Smooth muscle cell (in vitro differentiated cells): ENCODE results near the gene ZNF614. TPM values are rescaled to one million over a fixed set of nuclear protein-coding genes. Genes with fewer than 3 reads are reported as not detected.
A peak's percentile ranks its signal among the peaks of the same experiment; 100 is the strongest.

Experiments
- DNase-seq: peaks from one replicate; lab custom pipeline; 2025; ENCODE audit not compliant: unreplicated experiment; lab: John Stamatoyannopoulos, UW
- H2AFZ ChIP-seq: fragments of 200-600 bp; sonication (generic); 2 replicates; pipeline ENCODE4 v1.6.0; 2016; ENCODE audit warnings: antibody characterized with exemption, low read depth, mild to moderate bottlenecking
- H3F3A ChIP-seq: fragments of 200-600 bp; sonication (generic); 2 replicates; pipeline ENCODE4 v1.6.0; 2017; ENCODE audit warnings: antibody characterized with exemption, low read depth
- H3K27ac ChIP-seq: fragments of 200-600 bp; sonication (generic); 2 replicates; pipeline ENCODE4 v1.5.1; 2016; ENCODE audit warnings: low read depth, mild to moderate bottlenecking
- H3K27me3 ChIP-seq: fragments of 200-600 bp; sonication (generic); 2 replicates; pipeline ENCODE4 v1.6.1; 2016; ENCODE audit warnings: low read depth, mild to moderate bottlenecking
- H3K36me3 ChIP-seq: fragments of 200-600 bp; sonication (generic); 2 replicates; pipeline ENCODE4 v1.5.1; 2016; ENCODE audit warnings: low read depth
- H3K4me1 ChIP-seq: fragments of 200-600 bp; sonication (generic); 2 replicates; pipeline ENCODE4 v1.5.1; 2016; ENCODE audit warnings: low read depth
- H3K4me2 ChIP-seq: fragments of 200-600 bp; sonication (generic); 2 replicates; pipeline ENCODE4 v1.6.0; 2016; ENCODE audit warnings: mild to moderate bottlenecking
- H3K4me3 ChIP-seq: fragments of 200-600 bp; sonication (generic); 2 replicates; pipeline ENCODE4 v1.5.1; 2016; ENCODE audit warnings: mild to moderate bottlenecking
- H3K79me2 ChIP-seq: fragments of 200-600 bp; sonication (generic); 2 replicates; pipeline ENCODE4 v1.6.0; 2016; ENCODE audit warnings: low read depth, mild to moderate bottlenecking
- H3K9ac ChIP-seq: fragments of 200-600 bp; sonication (generic); 2 replicates; pipeline ENCODE4 v1.6.0; 2016; ENCODE audit warnings: low read depth
- H3K9me3 ChIP-seq: fragments of 200-600 bp; sonication (generic); replicated peaks from 2 replicates; pipeline ENCODE4 v1.5.1; 2016; ENCODE audit warnings: low read depth
- H4K20me1 ChIP-seq: fragments of 200-600 bp; sonication (generic); 2 replicates; pipeline ENCODE4 v1.6.0; 2016; ENCODE audit warnings: low read depth
- WGBS: methylation state at CpG from one replicate; pipeline ENCODE4 v1.1.7; 2016; ENCODE audit warnings: low lambda C conversion rate; 5-methylcytosine and 5-hydroxymethylcytosine counted together
- polyA plus RNA-seq: library from polyadenylated mRNA; unstranded; fragments of >200 nt; fragmentation: Nextera tagmentation; extraction: Ambion mirVana; gene quantifications from 2 replicates; pipeline ENCODE4 v1.2.1, GENCODE V29; 2016
- total RNA-seq: library from RNA; depleted of rRNA; stranded (reverse); fragments of >200 nt; gene quantifications from 2 replicates; pipeline ENCODE4 v1.2.3, GENCODE V29; 2014
- TF ChIP-seq, protein P1 (sequence below): fragments of 200-600 bp; sonication (generic); IDR thresholded peaks from 2 replicates; pipeline ENCODE4 v1.5.1; 2017; ENCODE audit warnings: borderline replicate concordance, mild to moderate bottlenecking, antibody characterized with exemption; ENCODE audit not compliant: insufficient read depth, poor library complexity, severe bottlenecking

Gene ZNF614
- total and polyA plus RNA-seq, 2 experiments from 2014 or later: 7.9 to 11.1 TPM

DNA sequence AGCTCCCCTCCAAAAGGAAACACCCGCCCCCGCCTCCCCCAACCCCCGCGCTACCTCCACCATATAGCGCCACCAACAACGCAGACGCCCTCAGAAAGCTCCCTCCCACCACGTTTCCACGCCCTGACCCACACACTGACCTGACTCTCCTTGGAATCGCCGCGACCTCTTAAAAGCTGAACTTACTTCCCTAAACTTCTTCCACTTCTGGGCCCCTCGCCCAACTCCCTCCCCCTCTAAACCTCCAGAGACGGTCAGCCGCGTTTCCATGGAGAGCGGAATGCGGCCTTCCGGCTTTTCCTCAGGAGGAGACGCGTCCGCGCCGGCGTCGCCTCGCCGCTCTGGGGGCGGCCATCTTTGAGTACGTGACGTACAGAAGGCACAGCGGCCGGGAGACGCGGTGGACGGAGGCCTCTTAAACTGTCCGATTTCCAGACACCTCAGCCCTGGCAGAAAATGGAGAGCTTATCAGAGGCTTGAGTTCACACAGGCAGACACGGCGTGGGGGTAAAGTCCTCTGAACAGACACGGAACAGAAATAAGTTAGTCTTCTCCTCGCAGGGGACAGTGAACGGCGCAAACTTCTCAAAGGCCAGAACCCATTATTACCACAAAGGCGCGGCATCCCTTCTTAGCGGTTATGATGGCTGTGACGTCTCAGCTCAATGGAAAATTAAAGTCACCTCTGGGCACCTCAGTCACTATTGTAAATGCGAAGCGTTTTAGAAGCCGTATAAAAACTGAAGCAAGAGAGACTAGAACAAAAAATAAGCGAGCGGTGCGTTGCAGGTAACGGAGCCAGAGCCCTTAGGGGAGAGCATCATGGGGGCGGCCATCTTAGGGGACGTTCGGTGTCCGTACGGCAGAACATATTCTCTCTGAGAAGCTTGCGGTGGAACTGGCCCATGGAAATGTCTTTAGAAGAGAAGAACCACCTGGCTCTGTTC is 20.6 kb upstream of the ZNF614 start, which contains the start of gene ZNF432:
TSS of gene ZNF432 (minus strand) at position 284 of the 947 bp plus-strand sequence. CDS start 1,970 bp downstream, outside the sequence.
- TF ChIP-seq, protein P1, sequence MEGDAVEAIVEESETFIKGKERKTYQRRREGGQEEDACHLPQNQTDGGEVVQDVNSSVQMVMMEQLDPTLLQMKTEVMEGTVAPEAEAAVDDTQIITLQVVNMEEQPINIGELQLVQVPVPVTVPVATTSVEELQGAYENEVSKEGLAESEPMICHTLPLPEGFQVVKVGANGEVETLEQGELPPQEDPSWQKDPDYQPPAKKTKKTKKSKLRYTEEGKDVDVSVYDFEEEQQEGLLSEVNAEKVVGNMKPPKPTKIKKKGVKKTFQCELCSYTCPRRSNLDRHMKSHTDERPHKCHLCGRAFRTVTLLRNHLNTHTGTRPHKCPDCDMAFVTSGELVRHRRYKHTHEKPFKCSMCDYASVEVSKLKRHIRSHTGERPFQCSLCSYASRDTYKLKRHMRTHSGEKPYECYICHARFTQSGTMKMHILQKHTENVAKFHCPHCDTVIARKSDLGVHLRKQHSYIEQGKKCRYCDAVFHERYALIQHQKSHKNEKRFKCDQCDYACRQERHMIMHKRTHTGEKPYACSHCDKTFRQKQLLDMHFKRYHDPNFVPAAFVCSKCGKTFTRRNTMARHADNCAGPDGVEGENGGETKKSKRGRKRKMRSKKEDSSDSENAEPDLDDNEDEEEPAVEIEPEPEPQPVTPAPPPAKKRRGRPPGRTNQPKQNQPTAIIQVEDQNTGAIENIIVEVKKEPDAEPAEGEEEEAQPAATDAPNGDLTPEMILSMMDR: no peak
- WGBS: under 1% methylated on average over 52 of the region's 60 CpGs
- H3K36me3 ChIP-seq: peaks cover 23% of the 10 kb centered on the region
- peak within 1 kb of the TSS; percentile 95 for H3K9ac ChIP-seq
- peaks cover 4% of the 10 kb centered on the region for H3K9me3 ChIP-seq
- no peaks in the 10 kb centered on the region for H3F3A ChIP-seq
- peak within 1 kb of the TSS; percentile 94 for H2AFZ ChIP-seq
- H3K4me1 ChIP-seq: no peaks in the 10 kb centered on the region
- H4K20me1 ChIP-seq: no peaks in the 10 kb centered on the region
- peak within 1 kb of the TSS; percentile 90 for H3K4me2 ChIP-seq
- peak; percentile 62 for DNase-seq
- H3K27ac ChIP-seq: peak within 1 kb of the TSS; percentile 98
- no peaks in the 10 kb centered on the region for H3K27me3 ChIP-seq
- H3K79me2 ChIP-seq: peaks cover 18% of the 10 kb centered on the region
- H3K4me3 ChIP-seq: peak within 1 kb of the TSS; percentile 84

DNA sequence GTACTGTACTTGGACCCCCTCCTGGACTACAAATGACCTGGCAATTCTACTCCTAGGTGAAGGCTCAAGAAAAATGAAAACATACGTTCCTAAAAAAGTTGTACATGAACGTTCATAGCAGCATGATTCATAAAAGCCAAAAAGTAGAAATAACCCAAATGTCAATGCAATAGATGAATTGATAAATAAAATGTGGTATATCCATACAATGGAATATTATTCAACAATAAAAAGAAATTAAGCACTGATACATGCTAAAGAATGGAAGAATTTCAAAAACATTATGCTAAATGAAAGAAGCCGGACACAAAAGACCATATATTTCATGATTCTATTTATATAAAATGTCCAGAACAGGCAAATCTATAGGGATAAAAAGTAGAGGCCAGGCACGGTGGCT is 11.0 kb upstream of the ZNF614 start:
- no peak for DNase-seq
- H3K36me3 ChIP-seq: peaks cover 82% of the 10 kb centered on the region
- H3K4me2 ChIP-seq: no peak overlapping the region
- H3K27me3 ChIP-seq: no peaks in the 10 kb centered on the region
- TF ChIP-seq, protein P1: no peak
- peaks cover 60% of the 10 kb centered on the region for H3K9me3 ChIP-seq
- H3K79me2 ChIP-seq: no peaks in the 10 kb centered on the region
- no peak overlapping the region for H2AFZ ChIP-seq
- WGBS: 100% methylated on average over 4 of the region's 4 CpGs
- no peaks in the 10 kb centered on the region for H3K4me1 ChIP-seq
- H4K20me1 ChIP-seq: no peaks in the 10 kb centered on the region
- H3K27ac ChIP-seq: no peak overlapping the region
- H3F3A ChIP-seq: peaks cover 5% of the 10 kb centered on the region
- H3K9ac ChIP-seq: no peak overlapping the region
- no peak overlapping the region for H3K4me3 ChIP-seq

GRCh38 chr19:52034051-52034728 is 6.0 kb upstream of the ZNF614 start:
- H3K36me3 ChIP-seq: peaks cover 71% of the 10 kb centered on the region
- peaks cover 2% of the 10 kb centered on the region for H3K4me1 ChIP-seq
- H3K27ac ChIP-seq: no peak overlapping the region
- WGBS: 96% methylated on average over 12 of the region's 12 CpGs
- H3K4me2 ChIP-seq: no peak overlapping the region
- no peak overlapping the region for H3K9ac ChIP-seq
- DNase-seq: no peak
- peaks cover 9% of the 10 kb centered on the region for H3F3A ChIP-seq
- peak overlapping the region; percentile 15 for H3K4me3 ChIP-seq
- no peak overlapping the region for H2AFZ ChIP-seq
- H3K79me2 ChIP-seq: no peaks in the 10 kb centered on the region
- no peaks in the 10 kb centered on the region for H4K20me1 ChIP-seq
- H3K9me3 ChIP-seq: peaks cover 67% of the 10 kb centered on the region
- TF ChIP-seq, protein P1: no peak
- H3K27me3 ChIP-seq: no peaks in the 10 kb centered on the region
